Immature natural killer cell (primary cell): ENCODE data around the gene ARL3. TPM values are rescaled to one million over a fixed set of nuclear protein-coding genes. Genes with fewer than 3 reads are reported as not detected.
"Not testable (repeated sequence)": the region's sequence is repeated elsewhere in the genome, so short reads cannot be mapped to it uniquely, and the experiment has no call there.

ENCODE experiments used
- DNase-seq, 3 donors: peaks; one replicate each; pipeline ENCODE4 v3.0.0; 2022; ENCODE audit warnings: mixed read lengths in 1 of 3
- H3K27ac Mint-ChIP-seq, 6 donors: one replicate each; pipeline ENCODE4 v1.8.0; 2020; ENCODE audit warnings: mixed read lengths in 6 of 6, mild to moderate bottlenecking in 5 of 6, inconsistent platforms in 4 of 6, moderate library complexity in 3 of 6
- H3K27me3 Mint-ChIP-seq, 3 donors: one replicate each; pipeline ENCODE4 v1.8.0; 2020 to 2021; ENCODE audit warnings: low read depth in 3 of 3, mild to moderate bottlenecking in 3 of 3, mixed read lengths in 3 of 3, moderate library complexity in 3 of 3, inconsistent platforms in 1 of 3
- H3K36me3 Mint-ChIP-seq, 3 donors: one replicate each; pipeline ENCODE4 v1.8.0; 2020; ENCODE audit warnings: mixed read lengths in 3 of 3, inconsistent platforms in 2 of 3, mild to moderate bottlenecking in 2 of 3
- H3K4me1 Mint-ChIP-seq, 2 donors: one replicate each; pipeline ENCODE4 v1.8.0; 2020; ENCODE audit warnings: inconsistent platforms in 2 of 2, mild to moderate bottlenecking in 2 of 2, mixed read lengths in 2 of 2, moderate library complexity in 1 of 2
- H3K4me3 Mint-ChIP-seq, 5 donors: one replicate each; pipeline ENCODE4 v1.8.0; 2020; ENCODE audit warnings: mild to moderate bottlenecking in 5 of 5, mixed read lengths in 5 of 5, inconsistent platforms in 3 of 5, moderate library complexity in 3 of 5
- H3K9me3 Mint-ChIP-seq, 6 donors: one replicate each; pipeline ENCODE4 v1.8.0; 2020; ENCODE audit warnings: mild to moderate bottlenecking in 6 of 6, mixed read lengths in 6 of 6, inconsistent platforms in 4 of 6, moderate library complexity in 3 of 6
- polyA plus RNA-seq, 3 donors: library from polyadenylated mRNA; unstranded; fragments of 300-500 nt; fragmentation: Illumina TruSeq; gene quantifications; one replicate each; pipeline ENCODE4 v1.2.3, GENCODE V29; 2021

Gene ARL3
- polyA plus RNA-seq, 3 donors from 2014 or later, result 2.6 to 3.9 (median 3.6) TPM

GRCh38 chr10:102745157-102745556, 31.0 kb upstream of the ARL3 start:
- Mint-ChIP-seq H3K4me1 (peaks cover 43 to 56% of the 10 kb centered on the region in 2 donors), H3K27me3 (peaks cover 2 to 7% (median 7%) of the 10 kb centered on the region in 3 donors), H3K27ac (peak overlapping the region; percentile 57 to 95 (median 90))

GRCh38 chr10:102744374-102745051, 30.3 kb upstream of the ARL3 start:
- Mint-ChIP-seq H3K4me1 (peaks cover 43 to 56% of the 10 kb centered on the region in 2 donors), H3K4me3 (peak overlapping the region; percentile 88 to 100 (median 92)), H3K27ac (peak overlapping the region; percentile 77 to 95 (median 92)), H3K27me3 (peaks cover 2 to 7% (median 7%) of the 10 kb centered on the region in 3 donors), H3K36me3 (peaks cover 0 to 8% (median 0%) of the 10 kb centered on the region in 3 donors), H3K9me3 (no peaks in the 10 kb centered on the region)
- peak in 1 of 3 donors; percentile 25 for DNase-seq

More at GRCh38 chr10:102745157-102745556, 31.0 kb upstream of the ARL3 start:
- Mint-ChIP-seq H3K4me3 (peak overlapping the region; percentile 88 to 100 (median 92)), H3K9me3 (no peaks in the 10 kb centered on the region), H3K36me3 (peaks cover 0 to 8% (median 0%) of the 10 kb centered on the region in 3 donors)
- no peak for DNase-seq

GRCh38 chr10:102743588-102744373, 29.6 kb upstream of the ARL3 start, which contains the start of gene WBP1L:
Gene WBP1L (plus strand): TSS chr10:102743948. CDS start chr10:102744054, 106 bp downstream.
- peak within 1 kb of the TSS; percentile 88 to 100 (median 92) for H3K4me3 Mint-ChIP-seq
- no peaks in the 10 kb centered on the region for H3K9me3 Mint-ChIP-seq
- peaks cover 2 to 7% (median 7%) of the 10 kb centered on the region in 3 donors for H3K27me3 Mint-ChIP-seq
- peak; percentile 96 to 97 (median 97) for DNase-seq
- H3K4me1 Mint-ChIP-seq, result peaks cover 41 to 53% of the 10 kb centered on the region in 2 donors
- peak within 1 kb of the TSS; percentile 77 to 95 (median 92) for H3K27ac Mint-ChIP-seq
- H3K36me3 Mint-ChIP-seq, result peaks cover 0 to 7% (median 0%) of the 10 kb centered on the region in 3 donors

- Mint-ChIP-seq H3K27me3 (peaks cover 2 to 7% (median 7%) of the 10 kb centered on the region in 3 donors), H3K4me1 (peaks cover 35 to 47% of the 10 kb centered on the region in 2 donors), H3K27ac (peak overlapping the region; percentile 77 to 95 (median 92))
These were observed 28.9 kb upstream of the ARL3 start for GRCh38 chr10:102743078-102743587.

GRCh38 chr10:102742313-102742712, 28.1 kb upstream of the ARL3 start:
- Mint-ChIP-seq H3K27ac (peak overlapping the region in 4 of 6 donors; percentile 40 to 94 (median 76)), H3K4me1 (peaks cover 35 to 45% of the 10 kb centered on the region in 2 donors), H3K4me3 (peak overlapping the region in 1 of 5 donors; percentile 92)
- DNase-seq, H3K9me3 Mint-ChIP-seq, H3K27me3 Mint-ChIP-seq, H3K36me3 Mint-ChIP-seq: not testable (repeated sequence)

More at GRCh38 chr10:102743078-102743587, 28.9 kb upstream of the ARL3 start:
- H3K9me3 Mint-ChIP-seq, result no peaks in the 10 kb centered on the region
- peaks cover 0 to 4% (median 0%) of the 10 kb centered on the region in 3 donors for H3K36me3 Mint-ChIP-seq
- H3K4me3 Mint-ChIP-seq, result peak overlapping the region; percentile 88 to 100 (median 92)
- no peak for DNase-seq

GRCh38 chr10:102741726-102742237, 27.6 kb upstream of the ARL3 start:
- Mint-ChIP-seq H3K36me3 (peaks cover 0 to 11% (median 0%) of the 10 kb centered on the region in 3 donors), H3K4me3 (peak overlapping the region in 1 of 5 donors; percentile 42), H3K4me1 (peaks cover 33 to 43% of the 10 kb centered on the region in 2 donors), H3K27me3 (peaks cover 2 to 7% (median 7%) of the 10 kb centered on the region in 3 donors), H3K27ac (no peak overlapping the region), H3K9me3 (no peaks in the 10 kb centered on the region)
- no peak for DNase-seq

GRCh38 chr10:102740229-102740628, 26.0 kb upstream of the ARL3 start:
- Mint-ChIP-seq H3K9me3 (no peaks in the 10 kb centered on the region), H3K36me3 (peaks cover 0 to 11% (median 0%) of the 10 kb centered on the region in 3 donors)
- no peak for DNase-seq

GRCh38 chr10:102738692-102739121, 24.5 kb upstream of the ARL3 start:
- H3K27ac Mint-ChIP-seq, result no peak overlapping the region
- H3K4me1 Mint-ChIP-seq, result peaks cover 8 to 13% of the 10 kb centered on the region in 2 donors
- H3K27me3 Mint-ChIP-seq, result peaks cover 2 to 7% (median 5%) of the 10 kb centered on the region in 3 donors
- no peak for DNase-seq
- no peak overlapping the region for H3K4me3 Mint-ChIP-seq
- no peaks in the 10 kb centered on the region for H3K9me3 Mint-ChIP-seq
- H3K36me3 Mint-ChIP-seq, result peaks cover 0 to 16% (median 0%) of the 10 kb centered on the region in 3 donors

More at GRCh38 chr10:102740229-102740628, 26.0 kb upstream of the ARL3 start:
- peaks cover 20 to 28% of the 10 kb centered on the region in 2 donors for H3K4me1 Mint-ChIP-seq
- peaks cover 2 to 7% (median 5%) of the 10 kb centered on the region in 3 donors for H3K27me3 Mint-ChIP-seq
- H3K4me3 Mint-ChIP-seq, result no peak overlapping the region
- no peak overlapping the region for H3K27ac Mint-ChIP-seq

GRCh38 chr10:102735065-102735562, 20.9 kb upstream of the ARL3 start:
- Mint-ChIP-seq H3K4me3 (no peak overlapping the region), H3K36me3 (peaks cover 3 to 24% (median 6%) of the 10 kb centered on the region in 3 donors), H3K4me1 (peaks cover 0 to under 1% of the 10 kb centered on the region in 2 donors), H3K27me3 (no peaks in the 10 kb centered on the region), H3K27ac (peak overlapping the region in 1 of 6 donors; percentile 40), H3K9me3 (no peaks in the 10 kb centered on the region)
- DNase-seq, result no peak

- H3K36me3 Mint-ChIP-seq, result peaks cover 3 to 27% (median 6%) of the 10 kb centered on the region in 3 donors
These were observed 18.5 kb upstream of the ARL3 start for GRCh38 chr10:102732661-102733060.

GRCh38 chr10:102731222-102731800, 17.1 kb upstream of the ARL3 start:
- Mint-ChIP-seq H3K36me3 (peaks cover 3 to 35% (median 6%) of the 10 kb centered on the region in 3 donors), H3K4me3 (no peak overlapping the region), H3K9me3 (no peaks in the 10 kb centered on the region)

More at GRCh38 chr10:102732661-102733060, 18.5 kb upstream of the ARL3 start:
- Mint-ChIP-seq H3K9me3 (no peaks in the 10 kb centered on the region), H3K27ac (peak overlapping the region in 1 of 6 donors; percentile 22), H3K27me3 (peaks cover 0 to 3% (median 2%) of the 10 kb centered on the region in 3 donors), H3K4me3 (no peak overlapping the region), H3K4me1 (peaks cover 15 to 18% of the 10 kb centered on the region in 2 donors)
- no peak for DNase-seq

More at GRCh38 chr10:102731222-102731800, 17.1 kb upstream of the ARL3 start:
- H3K4me1 Mint-ChIP-seq, result peaks cover 15 to 18% of the 10 kb centered on the region in 2 donors
- no peak overlapping the region for H3K27ac Mint-ChIP-seq
- H3K27me3 Mint-ChIP-seq, result peaks cover 0 to 4% (median 2%) of the 10 kb centered on the region in 3 donors
- DNase-seq, result no peak
